ELR (cell line): ENCODE results near the gene DEDD2.

ENCODE experiments used
- DNase-seq: peaks from one replicate; pipeline ENCODE4 v3.0.0-alpha.2; 2015; ENCODE audit warnings: low read depth

DEDD2 gene

DNA sequence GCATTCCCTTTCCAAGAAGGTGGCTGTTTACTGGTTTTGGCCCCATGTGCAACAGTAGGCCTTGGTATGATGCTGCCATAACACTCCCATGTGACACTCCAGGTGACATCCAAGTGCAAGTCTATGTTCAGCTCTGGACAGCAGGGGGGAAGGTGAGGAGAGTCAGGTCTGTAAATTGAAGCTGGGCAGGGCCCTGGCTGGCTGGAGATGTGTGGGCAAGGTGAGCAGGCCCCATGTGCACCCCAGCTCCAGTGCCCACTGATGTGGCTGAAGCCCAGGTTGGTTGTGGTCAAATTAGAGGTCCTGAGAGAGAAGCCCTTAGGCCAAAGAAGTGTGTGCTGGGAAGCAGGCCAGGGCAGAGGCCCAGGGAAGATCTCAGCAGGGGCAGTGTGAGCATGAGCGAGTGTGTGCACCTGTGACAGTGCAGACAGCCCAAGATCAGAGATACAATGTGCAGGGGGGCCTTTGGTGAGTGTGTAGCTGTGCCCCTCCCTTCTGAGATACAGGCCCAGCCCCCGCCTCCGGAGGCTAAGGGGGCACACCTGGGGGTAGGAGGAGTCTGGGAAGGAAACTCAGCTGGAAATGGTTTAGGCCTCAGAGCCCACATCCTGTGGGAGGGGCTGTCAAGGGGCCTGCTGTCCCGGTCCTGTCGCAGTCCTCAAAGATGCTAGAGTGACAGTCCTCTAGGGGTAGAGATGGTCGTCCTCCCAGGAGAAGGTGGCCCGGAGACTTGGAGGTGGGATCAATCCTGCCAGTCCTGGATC lies 18.6 kb downstream of the DEDD2 start:
- DNase-seq: no peak

GRCh38 chr19:42197375-42197817 lies 20.1 kb downstream of the DEDD2 start:
- DNase-seq: no peak

DNA sequence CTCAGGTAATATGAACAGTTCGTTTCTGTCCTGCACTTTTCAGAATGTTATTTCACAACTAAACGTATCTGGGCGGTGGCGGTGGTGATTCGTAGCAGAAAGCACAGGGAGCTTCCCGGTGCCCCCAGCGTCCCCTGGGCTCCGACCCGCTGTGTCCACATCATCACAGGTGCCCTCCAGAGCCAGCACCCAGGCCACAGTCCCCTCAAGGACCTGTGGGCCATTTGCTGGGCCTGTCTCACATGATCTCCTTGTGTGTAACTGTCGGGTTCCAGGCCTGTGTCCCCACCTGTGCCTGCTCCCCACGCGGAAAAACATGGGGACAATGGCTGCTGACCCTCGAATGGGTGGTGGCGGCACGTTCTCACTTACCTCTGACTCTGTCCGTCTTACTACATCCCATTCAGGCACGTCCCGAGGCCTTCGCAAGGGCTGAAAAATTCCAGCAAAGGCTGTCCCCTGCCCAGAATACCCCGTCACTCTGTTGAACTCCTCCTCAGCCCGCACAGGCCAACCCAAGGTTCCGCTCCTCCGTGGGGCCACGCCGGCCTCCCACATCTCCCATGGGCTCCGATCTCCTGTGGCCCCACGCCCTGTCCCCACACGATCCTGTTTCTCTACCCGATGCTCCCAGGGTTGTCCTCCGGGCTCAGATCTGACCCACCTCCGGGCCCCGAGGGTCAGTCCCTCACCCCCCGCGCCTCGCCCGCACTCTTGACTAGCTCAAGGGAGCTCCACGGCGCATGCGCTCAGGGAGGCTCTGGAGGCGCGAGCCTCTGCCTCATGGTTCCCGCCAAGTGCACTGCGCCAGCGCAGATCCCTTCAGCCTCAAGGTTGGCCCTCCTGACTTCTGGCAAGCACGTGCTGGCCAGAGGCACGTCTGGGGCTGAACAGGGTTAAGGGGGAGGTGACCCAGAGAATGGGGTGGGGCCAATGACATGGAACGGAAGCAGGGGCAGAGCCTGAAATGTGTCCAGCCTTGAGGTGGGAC lies 21.2 kb downstream of the DEDD2 start:
- DNase-seq: no peak

GRCh38 chr19:42193706-42194105 lies 23.8 kb downstream of the DEDD2 start:
- DNase-seq: peak; percentile 30

DNA sequence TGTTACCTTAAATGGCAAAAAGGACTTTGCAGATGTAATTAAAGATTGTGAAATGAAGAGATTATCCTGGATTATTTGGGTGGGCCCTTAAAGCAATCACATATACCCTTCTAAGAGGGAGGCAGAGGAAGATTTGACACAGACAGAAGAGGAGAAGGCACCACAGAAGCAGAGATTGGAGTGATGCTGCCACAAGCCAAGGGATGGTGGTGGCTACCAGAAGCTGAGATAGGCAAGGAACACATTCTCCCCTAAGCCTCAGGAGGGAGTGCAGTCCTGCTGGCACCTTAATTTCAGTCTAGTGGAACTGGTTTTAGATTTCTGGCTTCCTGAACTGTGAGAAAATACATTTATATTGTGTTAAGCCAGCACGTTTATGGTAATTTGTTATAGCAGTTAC lies 24.2 kb downstream of the DEDD2 start:
- DNase-seq: no peak

DNA sequence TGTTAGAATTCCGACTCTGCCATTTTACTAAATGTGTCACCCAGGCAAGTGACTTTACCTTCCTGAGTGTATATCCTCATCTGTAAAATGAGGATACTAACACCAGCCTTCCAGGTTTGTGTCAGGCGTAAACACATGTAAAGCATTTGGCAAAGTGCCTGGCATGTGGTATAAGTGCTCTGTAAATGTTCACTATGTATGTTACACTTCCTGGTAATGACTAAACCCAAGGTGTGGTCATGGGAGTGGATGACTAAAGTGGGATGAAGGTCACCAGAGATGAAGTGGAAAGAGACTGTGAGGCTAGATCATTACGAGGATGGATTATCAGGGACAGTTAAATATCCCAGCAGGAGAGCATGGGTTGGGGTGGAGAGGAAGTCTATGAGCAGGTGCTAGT lies 25.6 kb downstream of the DEDD2 start:
- peak; percentile 98 for DNase-seq

GRCh38 chr19:42191330-42191729 lies 26.1 kb downstream of the DEDD2 start:
- no peak for DNase-seq

- DNase-seq: no peak
Observed at GRCh38 chr19:42189133-42189532, 28.3 kb downstream of the DEDD2 start.

DNA sequence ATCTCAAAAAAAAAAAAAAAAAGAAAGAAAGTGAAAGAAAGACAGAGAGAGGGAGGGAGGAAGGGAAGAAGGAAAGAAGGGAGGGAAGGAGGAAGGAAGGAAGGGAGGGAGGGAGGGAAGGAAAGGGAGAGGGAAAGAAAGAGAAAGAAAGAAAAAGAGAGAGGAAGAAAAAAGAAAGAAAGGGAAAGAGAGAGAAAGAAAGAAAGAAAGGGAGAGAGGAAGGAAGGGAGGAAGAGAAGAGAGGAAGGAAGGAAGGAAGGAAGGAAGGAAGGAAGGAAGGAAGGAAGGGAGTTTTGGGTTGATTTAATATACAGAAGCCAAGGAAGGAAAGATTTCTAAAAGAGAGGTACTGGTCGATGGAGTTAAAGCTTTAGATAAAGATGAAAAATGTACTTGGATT lies 28.8 kb downstream of the DEDD2 start:
- no peak for DNase-seq

GRCh38 chr19:42185277-42185676 lies 32.2 kb downstream of the DEDD2 start:
- peak; percentile 30 for DNase-seq

DNA sequence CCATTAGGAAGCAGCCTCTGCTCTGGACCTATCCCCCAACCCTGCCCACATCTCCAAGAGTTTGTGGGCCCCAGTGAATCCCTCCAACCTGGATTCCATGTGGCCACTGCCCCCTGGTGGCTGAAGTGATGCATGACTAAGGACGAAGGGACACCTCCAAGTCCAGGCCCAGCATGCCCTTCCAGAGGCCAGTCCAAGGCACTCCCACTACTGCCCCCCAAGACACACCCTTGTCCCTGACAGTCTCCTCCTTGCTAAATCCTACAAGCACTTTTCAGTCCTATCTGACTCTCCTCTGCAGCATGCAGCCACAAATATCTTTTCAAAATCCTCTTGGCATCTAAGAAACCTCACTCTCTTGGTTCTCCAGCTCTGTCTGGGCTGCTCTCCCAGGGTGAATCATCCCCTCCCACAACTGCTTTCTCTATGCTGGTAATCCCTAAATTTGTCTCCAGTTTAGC lies 33.0 kb downstream of the DEDD2 start:
- DNase-seq: peak; percentile 86

DNA sequence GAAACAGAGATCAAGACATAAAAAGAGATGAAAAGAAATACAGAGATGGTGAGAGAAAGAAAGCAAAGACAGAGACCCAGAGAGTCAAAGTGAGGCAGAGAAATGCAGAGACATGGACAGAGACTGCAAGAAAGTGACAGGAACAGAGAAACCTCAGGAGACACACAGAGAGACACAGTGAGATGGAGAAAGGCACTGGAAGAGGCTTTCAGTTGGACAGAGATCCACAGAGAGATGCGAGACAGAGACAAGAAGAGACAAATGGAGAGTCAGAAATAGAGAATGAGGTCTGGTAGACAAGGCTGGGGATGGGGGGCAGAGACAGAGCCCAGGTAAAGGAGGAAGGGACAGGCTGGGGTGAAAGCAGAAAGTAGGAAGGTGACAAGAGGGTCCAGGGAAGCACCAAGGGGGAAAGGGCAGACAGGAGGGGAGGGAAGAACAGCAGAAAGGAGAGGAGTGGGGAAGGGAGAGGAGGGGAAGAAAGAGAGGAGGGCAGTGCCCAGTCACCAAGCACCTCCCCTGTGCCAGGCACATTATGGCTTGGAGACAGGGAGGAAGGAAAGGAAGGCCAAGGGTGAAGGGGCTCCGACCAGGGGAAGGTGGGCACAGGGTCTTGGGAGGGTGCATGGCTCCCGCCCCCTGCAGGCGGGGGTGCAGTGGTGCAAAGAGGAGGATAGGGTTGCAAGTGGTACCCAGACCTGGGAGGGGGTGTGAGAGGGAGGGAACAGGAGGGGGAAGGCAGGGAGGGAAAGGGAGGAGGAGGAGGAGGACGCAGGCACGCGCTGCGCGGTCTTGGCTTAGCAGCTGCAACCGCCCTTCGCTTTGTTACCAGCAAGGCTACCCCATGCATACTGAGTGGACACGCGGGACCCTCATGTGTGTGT lies 38.4 kb downstream of the DEDD2 start:
- DNase-seq: no peak

DNA sequence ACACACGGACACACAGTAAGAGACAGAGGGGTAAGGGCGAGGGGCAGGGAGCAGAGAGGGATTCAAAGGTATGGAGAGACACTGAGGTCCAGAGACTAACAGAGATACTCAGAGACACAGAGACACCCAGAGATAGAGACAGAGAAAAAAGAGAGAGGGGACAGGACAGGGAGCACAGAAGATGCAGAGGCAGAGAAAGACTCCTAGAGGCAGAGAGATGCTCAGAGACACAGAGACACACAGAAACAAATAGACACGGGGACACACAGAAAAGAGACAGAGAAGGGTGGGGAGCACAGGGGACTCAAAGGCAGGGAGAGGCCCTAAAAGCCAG lies 39.8 kb downstream of the DEDD2 start:
- no peak for DNase-seq

DNA sequence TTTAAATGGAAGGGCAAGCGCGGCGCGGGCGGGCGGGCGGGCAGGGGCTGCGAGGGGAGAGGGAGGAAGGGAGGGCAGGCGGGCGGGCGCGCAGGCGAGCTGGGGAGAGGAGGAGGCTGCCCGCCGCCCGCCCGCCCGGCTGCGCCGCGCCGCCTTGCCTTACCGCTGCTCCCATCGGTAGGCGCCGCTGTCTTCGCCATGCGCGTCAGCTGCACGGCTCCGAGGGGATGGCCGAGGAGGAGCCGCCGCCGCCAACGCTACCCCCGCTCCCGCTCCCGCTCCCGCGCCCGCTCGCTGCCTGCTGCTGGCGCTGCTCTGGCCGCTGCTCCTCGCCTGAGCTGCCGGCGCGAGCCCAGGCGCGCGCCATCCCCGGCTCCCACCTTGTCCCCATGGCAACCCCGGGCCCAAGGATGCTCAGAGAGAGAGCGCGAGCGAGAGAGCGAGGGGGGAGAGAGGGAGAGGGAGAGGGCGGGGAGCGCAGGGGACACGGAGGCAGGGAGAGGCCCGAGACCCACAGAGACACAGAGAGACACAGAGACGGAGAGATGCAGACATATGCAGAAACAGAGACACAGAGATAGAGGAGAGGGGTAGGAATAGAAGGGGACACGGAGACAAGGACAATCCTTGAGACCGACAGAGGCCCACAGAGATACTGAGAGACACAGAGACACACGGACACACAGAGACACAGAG lies 40.3 kb downstream of the DEDD2 start:
- DNase-seq: peak; percentile 86

DNA sequence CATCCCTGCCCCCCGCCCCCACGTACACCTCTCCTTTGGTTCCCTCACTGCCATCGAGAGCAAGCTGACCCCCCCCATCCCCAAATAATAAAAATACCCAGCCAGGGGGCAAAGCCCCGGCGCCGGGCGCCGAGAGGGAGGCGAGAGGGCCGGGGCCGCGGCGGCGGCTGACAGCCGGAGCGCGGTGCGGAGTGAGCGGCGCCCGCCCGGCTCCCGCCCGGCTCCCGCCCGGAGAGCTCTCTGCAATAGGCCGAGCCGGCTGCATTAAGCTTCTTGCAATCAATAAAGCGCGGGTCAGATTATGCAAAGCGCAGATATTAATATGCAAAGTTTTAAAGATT lies 40.9 kb downstream of the DEDD2 start:
- no peak for DNase-seq

DNA sequence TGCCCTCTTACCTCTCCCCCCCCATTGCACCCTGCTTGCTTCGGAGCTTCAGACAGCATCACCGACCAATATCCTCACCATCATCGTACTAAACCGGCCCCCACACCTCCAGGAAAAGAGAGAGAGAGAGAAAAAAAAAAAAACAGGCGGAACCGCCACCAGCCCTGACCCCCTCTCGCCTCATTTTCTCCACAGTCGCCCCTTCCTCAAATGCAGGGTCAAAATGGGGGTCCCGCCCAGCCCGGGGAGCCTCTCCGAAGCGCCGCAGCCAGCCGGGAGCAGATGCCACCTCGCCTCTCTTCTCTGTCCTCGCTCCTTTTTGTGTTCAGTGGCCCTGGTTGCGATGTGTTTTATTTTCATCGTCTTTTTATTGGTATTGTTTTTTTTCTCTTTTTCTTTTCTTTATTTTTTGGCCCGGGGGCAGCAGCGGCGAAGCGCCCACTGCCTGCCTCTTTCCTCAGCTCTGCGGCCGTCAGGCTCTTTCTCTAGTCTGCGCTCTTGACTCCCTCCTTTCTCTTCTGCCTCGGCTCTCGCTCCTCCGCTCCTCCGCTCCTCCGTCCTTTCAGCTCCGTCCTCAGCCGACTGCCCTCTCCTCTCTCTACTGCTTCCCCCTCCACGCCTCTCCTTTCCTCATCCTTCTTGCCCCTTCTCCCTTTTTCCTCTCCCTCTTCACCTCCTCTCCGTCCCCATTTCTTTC lies 41.4 kb downstream of the DEDD2 start:
- DNase-seq: peak; percentile 49

DNA sequence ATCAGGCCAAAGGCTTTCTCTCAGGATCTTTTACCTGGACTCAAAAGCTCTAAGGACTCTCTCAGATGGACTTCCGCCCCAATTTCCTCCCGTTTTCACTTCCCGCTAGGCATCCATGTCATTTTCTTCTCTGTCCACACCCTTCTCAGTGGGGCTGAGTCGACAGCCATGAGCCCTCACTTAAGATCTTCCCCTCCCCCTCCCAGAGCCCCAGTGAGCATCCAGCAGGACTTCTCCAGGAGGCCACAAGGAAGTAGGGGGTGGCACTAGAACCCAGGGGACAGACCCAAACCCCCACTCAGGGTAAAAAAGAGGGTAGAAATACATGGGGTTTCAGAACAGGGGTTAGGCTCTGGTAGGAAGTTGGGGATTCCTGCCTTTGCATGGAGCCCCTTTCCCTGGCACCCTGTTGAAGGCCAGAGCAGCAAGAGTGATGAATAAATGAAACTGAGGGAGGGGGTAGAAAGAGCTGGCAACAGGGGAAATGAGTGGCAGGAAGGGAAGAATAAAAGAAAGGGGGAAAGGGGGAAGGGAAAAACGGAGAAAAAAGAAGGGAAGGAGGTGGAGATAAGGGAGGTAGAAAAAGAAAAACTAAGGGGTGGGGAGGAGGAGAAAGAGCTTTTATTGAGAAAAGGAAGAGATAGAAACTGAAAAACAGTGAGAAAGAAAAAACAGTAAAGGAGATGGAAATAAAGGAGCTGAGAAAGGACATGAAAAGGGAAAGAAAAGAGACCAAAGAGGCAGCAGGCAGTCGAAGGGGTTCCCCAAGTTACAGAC lies 42.3 kb downstream of the DEDD2 start:
- DNase-seq: no peak

DNA sequence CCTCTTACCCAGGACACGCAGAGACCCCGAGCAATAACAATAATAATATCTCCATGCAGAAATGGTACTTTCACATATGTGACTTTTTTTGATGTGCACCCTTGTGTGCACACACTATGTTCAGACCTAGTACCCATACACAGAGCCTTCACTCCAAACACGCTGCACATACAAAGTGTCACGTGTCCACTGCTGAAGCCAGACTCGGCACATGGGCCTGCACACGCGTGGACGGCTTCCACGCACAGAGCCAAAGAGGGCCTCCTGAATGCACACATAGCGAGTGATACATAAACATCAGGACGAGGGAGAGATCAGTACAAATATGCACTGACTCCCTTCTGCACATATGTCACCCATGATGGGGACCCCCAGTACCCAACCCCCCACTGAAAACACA lies 43.3 kb downstream of the DEDD2 start:
- no peak for DNase-seq

DNA sequence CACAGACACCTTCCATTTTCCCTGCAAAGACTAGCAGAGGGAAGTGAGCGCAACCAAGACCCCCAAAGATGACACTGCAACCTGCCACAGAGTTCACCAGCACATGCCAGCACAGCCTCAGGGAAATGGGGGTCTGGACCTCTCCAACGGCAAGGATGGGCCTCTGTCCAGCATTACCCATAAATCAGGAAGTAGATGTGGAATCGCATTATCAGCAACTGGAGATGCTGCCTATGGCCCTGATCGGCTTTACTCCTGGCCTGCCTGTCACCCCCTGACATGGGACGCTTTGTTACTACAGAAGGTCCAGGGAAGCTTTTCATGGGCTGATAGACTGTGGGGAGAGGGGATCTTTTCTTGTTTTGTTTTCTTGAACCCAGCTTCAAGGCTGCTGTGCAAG lies 43.8 kb downstream of the DEDD2 start:
- no peak for DNase-seq

DNA sequence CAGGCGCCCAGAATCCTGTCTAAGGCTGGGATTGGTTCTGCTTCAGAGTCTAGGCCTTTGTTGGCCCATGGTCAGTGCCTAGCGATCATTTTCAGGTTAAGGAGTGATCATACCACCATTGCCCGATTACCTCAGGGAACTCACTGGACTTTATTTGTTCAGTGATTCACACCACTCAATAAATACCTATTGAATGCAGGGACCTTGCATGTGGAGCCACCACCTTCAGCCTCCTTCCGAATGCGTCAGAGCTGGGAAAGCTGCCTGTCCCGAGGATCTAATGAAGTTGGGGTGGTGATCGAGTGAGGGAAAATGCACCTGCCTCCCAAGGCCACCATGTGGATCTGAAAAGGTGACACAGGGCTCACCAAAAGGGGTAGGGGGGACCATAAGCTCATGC lies 45.2 kb downstream of the DEDD2 start:
- DNase-seq: no peak
